Stomach (tissue), 4 donors: ENCODE measurements around the gene TTR.

Experiments
- POLR2A ChIP-seq, 4 donors: fragments of 450-650 bp; IDR thresholded peaks; one replicate each; pipeline ENCODE4 v1.6.1; 2016; ENCODE audit warnings: antibody characterized with exemption in 4 of 4, control low read depth in 2 of 4, mild to moderate bottlenecking in 1 of 4, moderate library complexity in 1 of 4
- TF ChIP-seq, protein P1 (sequence below), 7 experiments: fragments of 450-650 bp in 4 of 7; fragments of 200-600 bp in 3 of 7; sonication (generic) in 3 of 7; IDR thresholded peaks; one replicate each; pipeline ENCODE4 v1.5.1; 2016 to 2019; ENCODE audit warnings: antibody characterized with exemption in 7 of 7, control low read depth in 2 of 7, mild to moderate bottlenecking in 1 of 7

DNA sequence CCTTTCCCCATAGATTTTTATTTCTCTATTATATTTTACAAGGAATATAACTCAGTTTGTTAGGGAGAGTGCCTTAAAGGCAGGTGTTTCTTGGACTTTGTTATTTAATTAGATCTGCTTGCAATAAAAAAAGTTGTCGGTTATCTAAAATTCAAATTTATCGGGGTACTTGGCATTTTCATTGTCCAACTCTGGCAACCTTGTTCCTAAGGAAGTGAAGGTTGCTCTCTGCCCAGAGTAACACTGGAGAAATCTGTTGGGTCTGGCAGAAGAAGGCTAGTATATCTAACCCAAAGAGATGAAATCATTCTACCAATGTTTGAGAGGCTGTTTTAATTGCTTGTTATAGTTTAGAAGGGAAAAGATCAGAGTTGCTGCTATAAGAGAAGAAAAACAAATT, 42.8 kb upstream of the TTR start:
- TF ChIP-seq, protein P1, sequence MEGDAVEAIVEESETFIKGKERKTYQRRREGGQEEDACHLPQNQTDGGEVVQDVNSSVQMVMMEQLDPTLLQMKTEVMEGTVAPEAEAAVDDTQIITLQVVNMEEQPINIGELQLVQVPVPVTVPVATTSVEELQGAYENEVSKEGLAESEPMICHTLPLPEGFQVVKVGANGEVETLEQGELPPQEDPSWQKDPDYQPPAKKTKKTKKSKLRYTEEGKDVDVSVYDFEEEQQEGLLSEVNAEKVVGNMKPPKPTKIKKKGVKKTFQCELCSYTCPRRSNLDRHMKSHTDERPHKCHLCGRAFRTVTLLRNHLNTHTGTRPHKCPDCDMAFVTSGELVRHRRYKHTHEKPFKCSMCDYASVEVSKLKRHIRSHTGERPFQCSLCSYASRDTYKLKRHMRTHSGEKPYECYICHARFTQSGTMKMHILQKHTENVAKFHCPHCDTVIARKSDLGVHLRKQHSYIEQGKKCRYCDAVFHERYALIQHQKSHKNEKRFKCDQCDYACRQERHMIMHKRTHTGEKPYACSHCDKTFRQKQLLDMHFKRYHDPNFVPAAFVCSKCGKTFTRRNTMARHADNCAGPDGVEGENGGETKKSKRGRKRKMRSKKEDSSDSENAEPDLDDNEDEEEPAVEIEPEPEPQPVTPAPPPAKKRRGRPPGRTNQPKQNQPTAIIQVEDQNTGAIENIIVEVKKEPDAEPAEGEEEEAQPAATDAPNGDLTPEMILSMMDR (IDR thresholded peaks at IDR 0.05) = no peak
- no peak for TF ChIP-seq POLR2A (IDR thresholded peaks at IDR 0.05)
